ENCODE data around the gene CNKSR3. TPM values are rescaled to one million over a fixed set of nuclear protein-coding genes. Genes with fewer than 3 reads are reported as not detected.

Gene CNKSR3
- total and polyA plus RNA-seq, 2 experiments from 2014 or later, result 1.9 to 5.7 TPM

- Histone ChIP-seq H3K9me2 (ENCODE audit: insufficient read depth) (no peaks in the 10 kb centered on the region), H4K20me1 (replicated peaks; ENCODE audit: insufficient read depth) (no peaks in the 10 kb centered on the region; the same call in 1 of the 2 replicates), H3K36me3 (ENCODE audit: insufficient read depth) (no peaks in the 10 kb centered on the region), H3K4me2 (no peak overlapping the region), H3K4me1 (ENCODE audit: insufficient read depth) (peaks cover 10% of the 10 kb centered on the region; the same call in 1 of the 2 replicates), H3K27me3 (ENCODE audit: insufficient read depth) (no peaks in the 10 kb centered on the region), H2AFZ (no peak overlapping the region), H3F3A (replicated peaks; ENCODE audit: low read depth) (no peaks in the 10 kb centered on the region), H3K79me2 (replicated peaks; ENCODE audit: insufficient read depth) (no peaks in the 10 kb centered on the region), H3K4me3 (no peak overlapping the region), H3K27ac (ENCODE audit: low read depth) (no peak overlapping the region)
- DNase-seq (ENCODE audit: low spot score), result no peak
- TF ChIP-seq ZNF331 (CRISPR knock-in tag; IDR thresholded peaks at IDR 0.05; ENCODE audit: low read depth) (no peak), REST (IDR thresholded peaks at IDR 0.05; ENCODE audit: unreplicated experiment) (no peak), ZNF462 (CRISPR knock-in tag; IDR thresholded peaks at IDR 0.05) (no peak), JUNB (IDR thresholded peaks at IDR 0.05; ENCODE audit: unreplicated experiment) (no peak), EZH2phosphoT487 (IDR thresholded peaks at IDR 0.05; ENCODE audit: unreplicated experiment) (no peak), STAT1 (IDR thresholded peaks at IDR 0.05; ENCODE audit: unreplicated experiment) (no peak), ETS1 (IDR thresholded peaks at IDR 0.05) (no peak), CREB1 (CRISPR knock-in tag; IDR thresholded peaks at IDR 0.05; ENCODE audit: low read depth) (no peak), ZNF114 (CRISPR knock-in tag; IDR thresholded peaks at IDR 0.05) (no peak), EZH2 (IDR thresholded peaks at IDR 0.05; ENCODE audit: low read depth, unreplicated experiment) (no peak), NANOG (IDR thresholded peaks at IDR 0.05; ENCODE audit: borderline replicate concordance) (no peak), POLR2AphosphoS5 (IDR thresholded peaks at IDR 0.05; ENCODE audit: low read depth) (no peak), CTCF (conservative IDR thresholded peaks at IDR 0.05; ENCODE audit: low read depth in 2 of 2) (no peak)
- peaks cover 17% of the 10 kb centered on the region for H3K36me3 Mint-ChIP-seq (ENCODE audit: low read depth)
- peaks cover 10% of the 10 kb centered on the region for H3K9me3 Mint-ChIP-seq
- H3K4me1 Mint-ChIP-seq, result peaks cover 8% of the 10 kb centered on the region
- H3K4me3 Mint-ChIP-seq, result no peak overlapping the region
- no peaks in the 10 kb centered on the region for H3K27me3 Mint-ChIP-seq (ENCODE audit: insufficient read depth, low read depth, poor library complexity)
- no peak for ATAC-seq
- H3K27ac Mint-ChIP-seq, result no peak overlapping the region
Measured at GRCh38 chr6:154428897-154429296, 81.6 kb downstream of the CNKSR3 start.

Measured in GM23338 (cell line).